Pancreas (tissue), 10 donors: Measurements from ENCODE around the gene ZG16B. TPM values are rescaled to one million over a fixed set of nuclear protein-coding genes. Genes with fewer than 3 reads are reported as not detected.

ENCODE experiments used
- ATAC-seq, 4 donors: fragments of 200-7000 bp; cut with Tn5 transposase; one replicate each; pipeline versions ENCODE4 v1.8.0 to v1.9.1; 2020; ENCODE audit warnings: mild to moderate bottlenecking in 4 of 4, moderate library complexity in 4 of 4
- DNase-seq, 6 donors: peaks; one replicate each; pipeline ENCODE4 v3.0.0-alpha.2; 2020
- FAIRE-seq: peaks from 2 replicates; lab custom pipeline; 2012; peaks lifted over from hg19 to GRCh38; lab: Jason Lieb, UNC
- H3K27ac ChIP-seq, 4 donors: fragments of 200-600 bp; sonication (generic); 1 replicate in 3 of 4; 2 replicates in 1 of 4; pipeline versions ENCODE4 v1.5.0 to v1.8.0; 2020
- H3K27me3 ChIP-seq, 4 donors: fragments of 200-600 bp; one replicate each; pipeline ENCODE4 v1.8.0; 2021
- H3K36me3 ChIP-seq, 3 donors: fragments of 200-600 bp; sonication (generic) in 1 of 3; one replicate each; pipeline versions ENCODE4 v1.5.0 to v1.8.0; 2020 to 2021
- H3K4me1 ChIP-seq, 3 donors: fragments of 200-600 bp; one replicate each; pipeline ENCODE4 v1.8.0; 2021
- H3K4me3 ChIP-seq, 4 donors: fragments of 200-600 bp; sonication (generic) in 2 of 4; one replicate each; pipeline versions ENCODE4 v1.5.0 to v1.8.0; 2020 to 2021
- H3K9me3 ChIP-seq, 4 donors: fragments of 200-600 bp; one replicate each; pipeline ENCODE4 v1.8.0; 2021
- WGBS, 2 donors: extraction: QIAGEN DNeasy Blood & Tissue Kit; methylation state at CpG; one replicate each; pipeline ENCODE4 v1.1.7; 2013; 5-methylcytosine and 5-hydroxymethylcytosine counted together
- intact Hi-C, 3 donors: fragments of 100-400 bp; cut with DNase I; formaldehyde crosslinking; loops; one replicate each; pipeline versions ENCODE4 v1.11.1 to v1.14.2; 2022
- polyA plus RNA-seq, 2 donors: library from polyadenylated mRNA; stranded (reverse); fragments of 200-250 nt; gene quantifications; one replicate each; pipeline ENCODE4 v1.2.3, GENCODE V29; 2013
- total RNA-seq, 6 donors: library from RNA; stranded (reverse); fragmentation: NEBNext Ultra II Directional in 4 of 6; extraction: Animal tissue kit (Norgen Biotek cat#: 25700) in 4 of 6; gene quantifications; one replicate each; pipeline versions ENCODE4 v1.2.1 to v1.2.4, GENCODE V29; 2021 to 2023
- TF ChIP-seq, protein P1 (sequence below), 4 donors: fragments of 200-600 bp; sonication (generic) in 3 of 4; IDR thresholded peaks; one replicate each; pipeline versions ENCODE4 v1.5.0 to v1.8.0; 2021; ENCODE audit warnings: antibody characterized with exemption in 4 of 4
- donor health status: healthy with polysubstance abuse.
- donor health status: DM: no; HTN: no; CAD: no; lungs with moderate emphysema.
- donor health status: DM: no; HTN: no; CAD: no.
- donor health status: control.
- donor health status: control.
- donor health status: Bipolar disorder and iron deficiency.
- donor health status: DM: yes; HTN: yes; CAD: no.
- donor health status: DM: no; HTN: no; CAD: no.
- donor health status: DM: no; HTN: no; CAD: no.
- donor health status: DM: yes; HTN: yes; CAD: no.

Gene ZG16B
- total and polyA plus RNA-seq, 8 donors = 0.43 to 1.7 (median 0.80) TPM

DNA sequence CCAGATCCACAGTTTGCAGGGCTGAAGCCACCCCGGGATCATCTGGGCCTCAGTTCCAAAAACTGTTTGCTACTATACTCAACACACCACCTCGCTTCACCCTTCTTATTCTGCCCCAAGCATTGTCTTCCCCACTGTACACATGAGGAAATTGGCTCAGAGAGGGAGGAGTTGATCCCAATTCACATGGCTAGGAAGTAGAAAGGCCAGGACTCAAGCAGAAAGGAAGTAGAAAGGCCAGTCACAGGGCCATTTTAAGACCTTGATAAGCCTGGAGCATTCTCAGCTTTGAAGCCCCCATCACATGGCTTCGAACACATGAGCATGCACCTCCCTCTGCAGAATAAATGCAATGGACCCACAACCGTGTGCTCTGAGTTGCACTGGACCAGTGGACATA, 35.5 kb downstream of the ZG16B start:
- no peak overlapping the region for H3K27ac ChIP-seq
- peak in 1 of 6 donors; percentile 6 for DNase-seq

DNA sequence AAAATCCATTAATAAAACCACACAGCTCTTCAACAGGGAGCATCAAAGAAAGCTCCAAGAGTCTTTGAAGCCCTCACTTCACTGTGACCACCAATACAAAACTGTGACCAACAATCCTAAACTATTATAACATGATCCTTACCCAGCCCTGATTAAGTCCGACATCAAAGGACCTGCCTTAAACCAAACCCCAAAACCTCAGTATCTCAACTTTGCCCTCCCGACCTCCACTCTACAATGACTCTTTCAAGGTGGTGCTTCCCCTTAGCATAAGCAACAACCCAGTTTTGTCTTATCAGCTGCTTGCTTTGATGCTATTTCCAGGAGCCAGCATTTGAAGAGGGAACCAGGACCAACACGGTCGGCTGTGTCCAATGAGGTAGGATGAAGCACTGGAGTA, 36.3 kb downstream of the ZG16B start:
- TF ChIP-seq, protein P1, sequence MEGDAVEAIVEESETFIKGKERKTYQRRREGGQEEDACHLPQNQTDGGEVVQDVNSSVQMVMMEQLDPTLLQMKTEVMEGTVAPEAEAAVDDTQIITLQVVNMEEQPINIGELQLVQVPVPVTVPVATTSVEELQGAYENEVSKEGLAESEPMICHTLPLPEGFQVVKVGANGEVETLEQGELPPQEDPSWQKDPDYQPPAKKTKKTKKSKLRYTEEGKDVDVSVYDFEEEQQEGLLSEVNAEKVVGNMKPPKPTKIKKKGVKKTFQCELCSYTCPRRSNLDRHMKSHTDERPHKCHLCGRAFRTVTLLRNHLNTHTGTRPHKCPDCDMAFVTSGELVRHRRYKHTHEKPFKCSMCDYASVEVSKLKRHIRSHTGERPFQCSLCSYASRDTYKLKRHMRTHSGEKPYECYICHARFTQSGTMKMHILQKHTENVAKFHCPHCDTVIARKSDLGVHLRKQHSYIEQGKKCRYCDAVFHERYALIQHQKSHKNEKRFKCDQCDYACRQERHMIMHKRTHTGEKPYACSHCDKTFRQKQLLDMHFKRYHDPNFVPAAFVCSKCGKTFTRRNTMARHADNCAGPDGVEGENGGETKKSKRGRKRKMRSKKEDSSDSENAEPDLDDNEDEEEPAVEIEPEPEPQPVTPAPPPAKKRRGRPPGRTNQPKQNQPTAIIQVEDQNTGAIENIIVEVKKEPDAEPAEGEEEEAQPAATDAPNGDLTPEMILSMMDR (IDR thresholded peaks at IDR 0.05) = no peak
- Histone ChIP-seq H3K36me3 (no peaks in the 10 kb centered on the region), H3K4me1 (no peaks in the 10 kb centered on the region), H3K4me3 (no peak overlapping the region), H3K9me3 (no peaks in the 10 kb centered on the region), H3K27ac (no peak overlapping the region), H3K27me3 (peaks cover 0 to 5% (median 0%) of the 10 kb centered on the region in 4 donors)
- no peak for ATAC-seq
- 55 to 63% methylated on average over 4 of the region's 4 CpGs for WGBS, 2 donors
- intact Hi-C loops = no loop called here
- FAIRE-seq = no peak
- DNase-seq = no peak

More for the DNA sequence above, 35.5 kb downstream of the ZG16B start:
- Histone ChIP-seq H3K9me3 (no peaks in the 10 kb centered on the region), H3K4me1 (no peaks in the 10 kb centered on the region), H3K4me3 (no peak overlapping the region), H3K27me3 (peaks cover 0 to 3% (median 0%) of the 10 kb centered on the region in 4 donors), H3K36me3 (no peaks in the 10 kb centered on the region)
- ATAC-seq (no peak), FAIRE-seq (no peak)
- 61 to 65% methylated on average over 4 of the region's 4 CpGs for WGBS, 2 donors
- intact Hi-C loops = no loop called here
- TF ChIP-seq, protein P1 (IDR thresholded peaks at IDR 0.05) = no peak

DNA sequence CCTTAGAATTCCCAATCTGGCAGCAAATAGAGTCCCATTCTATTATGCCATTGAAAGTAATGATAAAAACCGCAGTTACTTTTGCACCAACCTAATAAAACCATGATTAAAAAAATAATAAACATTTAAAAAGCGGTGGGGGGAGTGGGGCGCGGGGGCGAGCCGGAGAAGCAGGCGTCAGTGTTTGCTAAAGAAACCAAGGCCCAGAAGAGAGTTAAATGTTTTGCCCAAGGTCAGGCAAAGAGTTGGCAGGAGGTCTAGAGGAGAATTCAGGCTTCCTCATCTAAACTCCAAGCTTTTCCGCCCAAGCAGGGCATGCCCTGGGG, 37.5 kb downstream of the ZG16B start:
- WGBS, 2 donors = 10 to 17% methylated on average over 8 of the region's 8 CpGs
- intact Hi-C loops = no loop called here
- DNase-seq = no peak
- H3K27ac ChIP-seq = peak overlapping the region; percentile 84 to 92 (median 90)
- H3K4me3 ChIP-seq = peak overlapping the region; percentile 40 to 63 (median 48)
- no peak for FAIRE-seq
- no peaks in the 10 kb centered on the region for H3K36me3 ChIP-seq
- peaks cover 0 to 5% (median 0%) of the 10 kb centered on the region in 4 donors for H3K27me3 ChIP-seq
- no peaks in the 10 kb centered on the region for H3K9me3 ChIP-seq
- TF ChIP-seq, protein P1 (IDR thresholded peaks at IDR 0.05) = no peak
- H3K4me1 ChIP-seq = no peaks in the 10 kb centered on the region
- ATAC-seq = no peak

DNA sequence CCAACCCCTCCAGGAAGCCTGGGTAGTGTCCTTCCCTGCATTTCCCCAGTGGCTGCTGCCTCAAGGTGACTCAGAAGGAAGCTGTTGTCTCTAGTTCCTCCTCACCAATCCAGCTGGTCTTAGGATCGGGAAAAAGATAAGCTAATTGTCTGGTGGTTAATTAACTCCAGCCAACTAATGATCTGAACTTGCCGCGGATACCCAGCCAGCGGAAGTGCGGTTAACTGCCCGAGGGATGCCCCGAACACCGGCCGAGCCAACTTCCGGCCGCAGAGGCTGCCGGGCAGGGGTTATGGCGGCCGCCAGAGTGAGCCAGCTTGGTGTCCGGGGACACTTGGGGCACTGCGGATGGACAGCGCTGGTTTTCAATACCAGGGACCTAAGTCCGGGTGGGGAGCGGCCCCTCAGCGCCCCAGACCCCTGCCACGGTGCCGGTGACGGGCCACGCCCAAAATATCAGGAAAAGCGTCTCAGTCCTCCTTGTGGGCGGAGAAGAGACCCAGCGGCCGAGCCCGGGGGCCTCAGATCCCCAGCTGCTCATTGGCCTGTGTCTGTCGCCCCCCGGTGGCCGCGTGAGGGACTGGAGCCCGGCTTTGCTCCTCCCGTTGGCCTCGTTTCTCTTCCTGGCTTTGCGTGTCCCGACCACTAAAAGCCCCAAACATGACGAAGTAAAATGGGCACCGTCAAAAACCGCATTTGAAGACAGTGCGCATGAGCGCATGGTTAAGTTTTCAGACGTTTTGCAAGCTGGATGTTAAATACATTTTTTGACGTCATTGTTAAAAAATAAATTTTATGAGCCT, 38.1 kb downstream of the ZG16B start:
- TF ChIP-seq, protein P1 (IDR thresholded peaks at IDR 0.05) = peak; percentile 96 to 99 (median 98)
- WGBS, 2 donors = 1% methylated on average over 44 to 45 of the region's 45 CpGs
- H3K4me3 ChIP-seq = peak overlapping the region; percentile 40 to 63 (median 48)
- no peaks in the 10 kb centered on the region for H3K36me3 ChIP-seq
- H3K27me3 ChIP-seq = peaks cover 0 to 5% (median 0%) of the 10 kb centered on the region in 4 donors
- intact Hi-C loops = loop anchor here in 1 of 3 donors (2.0 kb wide), 1 partner anchor 27 kb away; no protein-coding TSS in a partner anchor
- DNase-seq (peak; percentile 89 to 98 (median 94)), ATAC-seq (peak; percentile 98 to 99 (median 98)), FAIRE-seq (no peak)
- no peaks in the 10 kb centered on the region for H3K9me3 ChIP-seq
- H3K27ac ChIP-seq = peak overlapping the region; percentile 84 to 92 (median 90)
- no peaks in the 10 kb centered on the region for H3K4me1 ChIP-seq

DNA sequence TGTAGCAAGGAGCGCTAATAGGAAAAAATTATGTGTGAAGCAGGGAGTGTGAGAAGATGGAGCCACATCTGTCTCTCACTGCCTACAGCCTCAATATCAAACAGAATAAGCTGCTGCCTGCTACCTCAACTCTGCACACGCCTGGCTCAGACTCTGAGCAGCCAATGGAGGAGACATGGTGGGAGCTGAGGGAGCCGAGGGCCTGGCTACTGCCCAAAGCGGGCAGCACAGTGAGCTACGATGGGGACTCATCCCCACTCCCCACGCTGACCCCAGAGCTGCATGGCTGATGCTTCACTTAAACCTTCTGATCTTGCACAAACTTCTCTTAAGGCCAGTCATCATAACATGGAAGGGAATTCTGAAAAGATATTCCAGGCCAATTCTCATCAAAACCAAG, 41.8 kb downstream of the ZG16B start:
- FAIRE-seq (no peak), ATAC-seq (no peak), DNase-seq (no peak)
- H3K4me1 ChIP-seq = no peaks in the 10 kb centered on the region
- H3K27ac ChIP-seq = no peak overlapping the region
- H3K9me3 ChIP-seq = no peaks in the 10 kb centered on the region
- H3K36me3 ChIP-seq = no peaks in the 10 kb centered on the region
- intact Hi-C loops = loop anchor here in 1 of 3 donors (5.0 kb wide), 1 partner anchor 45 kb away; no protein-coding TSS in a partner anchor
- no peak overlapping the region for H3K4me3 ChIP-seq
- H3K27me3 ChIP-seq = peaks cover 0 to 5% (median 0%) of the 10 kb centered on the region in 4 donors
- 55 to 61% methylated on average over 6 of the region's 6 CpGs for WGBS, 2 donors
- TF ChIP-seq, protein P1 (IDR thresholded peaks at IDR 0.05) = no peak
